ENCODE data around the gene ADAMTS7. TPM values are rescaled to one million over a fixed set of nuclear protein-coding genes. Genes with fewer than 3 reads are reported as not detected.
"Not testable (repeated sequence)": the region's sequence is repeated elsewhere in the genome, so short reads cannot be mapped to it uniquely, and the experiment has no call there.

The ADAMTS7 gene
- total RNA-seq, 1 experiment from 2014 or later = 1.1 TPM

GRCh38 chr15:78761891-78762385, 49.3 kb downstream of the ADAMTS7 start:
- Histone ChIP-seq H3K36me3 (ENCODE audit: control insufficient read depth, insufficient read depth, low read length) (no peaks in the 10 kb centered on the region), H3K4me1 (no peaks in the 10 kb centered on the region), H3K4me3 (ENCODE audit: low read depth, low read length) (no peak overlapping the region), H3K9me3 (no peaks in the 10 kb centered on the region), H3K27me3 (replicated peaks; ENCODE audit: control insufficient read depth, insufficient read depth, low read length) (no peaks in the 10 kb centered on the region)
- H3K9me3 Mint-ChIP-seq (ENCODE audit: unreplicated experiment) = no peaks in the 10 kb centered on the region
- TF ChIP-seq CTCF (IDR thresholded peaks at IDR 0.05; ENCODE audit: insufficient read depth in 1 of 2, low read depth in 1 of 2, low read length in 1 of 2, severe bottlenecking in 1 of 2, unreplicated experiment in 1 of 2) = no peak
- H3K4me1 Mint-ChIP-seq (ENCODE audit: low read depth, unreplicated experiment) = no peaks in the 10 kb centered on the region
- DNase-seq = peak in 1 of 2 experiments; percentile 23
- no peaks in the 10 kb centered on the region for H3K27me3 Mint-ChIP-seq (ENCODE audit: insufficient read depth, unreplicated experiment)
- H3K4me3 Mint-ChIP-seq (ENCODE audit: unreplicated experiment) = no peak overlapping the region
- ChIA-PET POLR2A (no interaction called here), CTCF (no interaction called here)
- no peak overlapping the region for H3K27ac Mint-ChIP-seq (ENCODE audit: unreplicated experiment)
- no TSS peak for BruUV-seq (replicated peaks)
- intact Hi-C loops (cut with micrococcal nuclease; ENCODE audit: unreplicated experiment) = no loop called here
- no peaks in the 10 kb centered on the region for H3K36me3 Mint-ChIP-seq (ENCODE audit: insufficient read depth, unreplicated experiment)

GRCh38 chr15:78761475-78761874, 49.8 kb downstream of the ADAMTS7 start:
- CTCF ChIA-PET = interaction anchor here (0.6 kb wide), 1 partner anchor 84 kb away, joined by 3 read pairs; no protein-coding TSS in a partner anchor
- peak in 1 of 2 experiments; percentile 25 for DNase-seq
- H3K9me3 ChIP-seq; H3K4me1 ChIP-seq; intact Hi-C loops (cut with micrococcal nuclease; ENCODE audit: unreplicated experiment); BruUV-seq (replicated peaks); H3K36me3 ChIP-seq (ENCODE audit: control insufficient read depth, insufficient read depth, low read length); H3K27me3 ChIP-seq (replicated peaks; ENCODE audit: control insufficient read depth, insufficient read depth, low read length); POLR2A ChIA-PET; H3K9me3 Mint-ChIP-seq (ENCODE audit: unreplicated experiment); H3K27ac Mint-ChIP-seq (ENCODE audit: unreplicated experiment); H3K4me1 Mint-ChIP-seq (ENCODE audit: low read depth, unreplicated experiment); H3K4me3 Mint-ChIP-seq (ENCODE audit: unreplicated experiment); H3K4me3 ChIP-seq (ENCODE audit: low read depth, low read length); H3K27me3 Mint-ChIP-seq (ENCODE audit: insufficient read depth, unreplicated experiment); H3K36me3 Mint-ChIP-seq (ENCODE audit: insufficient read depth, unreplicated experiment): not testable (repeated sequence)

GRCh38 chr15:78761020-78761419, 50.2 kb downstream of the ADAMTS7 start:
- CTCF ChIA-PET = interaction anchor here (0.6 kb wide), 1 partner anchor 84 kb away, joined by 3 read pairs; no protein-coding TSS in a partner anchor
- intact Hi-C loops (cut with micrococcal nuclease; ENCODE audit: unreplicated experiment) = no loop called here
- no peak for DNase-seq

GRCh38 chr15:78760091-78760882, 51.0 kb downstream of the ADAMTS7 start:
- H3K9me3 ChIP-seq; H3K4me1 Mint-ChIP-seq (ENCODE audit: low read depth, unreplicated experiment); H3K27me3 ChIP-seq (replicated peaks; ENCODE audit: control insufficient read depth, insufficient read depth, low read length); H3K4me3 ChIP-seq (ENCODE audit: low read depth, low read length); H3K9me3 Mint-ChIP-seq (ENCODE audit: unreplicated experiment); H3K36me3 ChIP-seq (ENCODE audit: control insufficient read depth, insufficient read depth, low read length); H3K36me3 Mint-ChIP-seq (ENCODE audit: insufficient read depth, unreplicated experiment); BruUV-seq (replicated peaks); intact Hi-C loops (cut with micrococcal nuclease; ENCODE audit: unreplicated experiment); H3K4me1 ChIP-seq; H3K27ac Mint-ChIP-seq (ENCODE audit: unreplicated experiment); POLR2A ChIA-PET; H3K4me3 Mint-ChIP-seq (ENCODE audit: unreplicated experiment); CTCF ChIA-PET; H3K27me3 Mint-ChIP-seq (ENCODE audit: insufficient read depth, unreplicated experiment): not testable (repeated sequence)
- DNase-seq = peak in 1 of 2 experiments; percentile 17

More at GRCh38 chr15:78761020-78761419, 50.2 kb downstream of the ADAMTS7 start:
- Histone ChIP-seq H3K27me3 (replicated peaks; ENCODE audit: control insufficient read depth, insufficient read depth, low read length) (no peaks in the 10 kb centered on the region), H3K4me1 (no peaks in the 10 kb centered on the region), H3K9me3 (no peaks in the 10 kb centered on the region), H3K4me3 (ENCODE audit: low read depth, low read length) (no peak overlapping the region), H3K36me3 (ENCODE audit: control insufficient read depth, insufficient read depth, low read length) (no peaks in the 10 kb centered on the region)
- no peak overlapping the region for H3K27ac Mint-ChIP-seq (ENCODE audit: unreplicated experiment)
- TF ChIP-seq CTCF (IDR thresholded peaks at IDR 0.05; ENCODE audit: insufficient read depth in 1 of 2, low read depth in 1 of 2, low read length in 1 of 2, severe bottlenecking in 1 of 2, unreplicated experiment in 1 of 2) = no peak
- POLR2A ChIA-PET = no interaction called here
- H3K4me3 Mint-ChIP-seq (ENCODE audit: unreplicated experiment) = no peak overlapping the region
- H3K36me3 Mint-ChIP-seq (ENCODE audit: insufficient read depth, unreplicated experiment) = no peaks in the 10 kb centered on the region
- H3K9me3 Mint-ChIP-seq (ENCODE audit: unreplicated experiment) = no peaks in the 10 kb centered on the region
- BruUV-seq (replicated peaks) = no TSS peak
- H3K4me1 Mint-ChIP-seq (ENCODE audit: low read depth, unreplicated experiment) = no peaks in the 10 kb centered on the region
- no peaks in the 10 kb centered on the region for H3K27me3 Mint-ChIP-seq (ENCODE audit: insufficient read depth, unreplicated experiment)

- H3K36me3 ChIP-seq (ENCODE audit: control insufficient read depth, insufficient read depth, low read length); H3K9me3 Mint-ChIP-seq (ENCODE audit: unreplicated experiment); H3K27me3 Mint-ChIP-seq (ENCODE audit: insufficient read depth, unreplicated experiment); H3K4me3 Mint-ChIP-seq (ENCODE audit: unreplicated experiment); H3K4me1 Mint-ChIP-seq (ENCODE audit: low read depth, unreplicated experiment); H3K9me3 ChIP-seq; H3K27ac Mint-ChIP-seq (ENCODE audit: unreplicated experiment); H3K27me3 ChIP-seq (replicated peaks; ENCODE audit: control insufficient read depth, insufficient read depth, low read length); POLR2A ChIA-PET; CTCF ChIA-PET; BruUV-seq (replicated peaks); H3K36me3 Mint-ChIP-seq (ENCODE audit: insufficient read depth, unreplicated experiment); H3K4me3 ChIP-seq (ENCODE audit: low read depth, low read length); H3K4me1 ChIP-seq: not testable (repeated sequence)
- intact Hi-C loops (cut with micrococcal nuclease; ENCODE audit: unreplicated experiment) = loop anchor here (10.0 kb wide), 1 partner anchor 55 kb away; the partner anchor contains the start of gene ADAMTS7
- peak in 1 of 2 experiments; percentile 18 for DNase-seq
Measured at GRCh38 chr15:78759361-78759998, 51.8 kb downstream of the ADAMTS7 start.

Data from Caco-2 (cell line).